CD4-positive, alpha-beta T cell treated with Interferon gamma for 1 hour (primary cell): ENCODE data around the gene SYT5.
"Not testable (repeated sequence)": the region's sequence is repeated elsewhere in the genome, so short reads cannot be mapped to it uniquely, and the experiment has no call there.

Source experiments
- DNase-seq: peaks from one replicate; pipeline ENCODE4 v3.0.0-alpha.2; 2020

The SYT5 gene

DNA sequence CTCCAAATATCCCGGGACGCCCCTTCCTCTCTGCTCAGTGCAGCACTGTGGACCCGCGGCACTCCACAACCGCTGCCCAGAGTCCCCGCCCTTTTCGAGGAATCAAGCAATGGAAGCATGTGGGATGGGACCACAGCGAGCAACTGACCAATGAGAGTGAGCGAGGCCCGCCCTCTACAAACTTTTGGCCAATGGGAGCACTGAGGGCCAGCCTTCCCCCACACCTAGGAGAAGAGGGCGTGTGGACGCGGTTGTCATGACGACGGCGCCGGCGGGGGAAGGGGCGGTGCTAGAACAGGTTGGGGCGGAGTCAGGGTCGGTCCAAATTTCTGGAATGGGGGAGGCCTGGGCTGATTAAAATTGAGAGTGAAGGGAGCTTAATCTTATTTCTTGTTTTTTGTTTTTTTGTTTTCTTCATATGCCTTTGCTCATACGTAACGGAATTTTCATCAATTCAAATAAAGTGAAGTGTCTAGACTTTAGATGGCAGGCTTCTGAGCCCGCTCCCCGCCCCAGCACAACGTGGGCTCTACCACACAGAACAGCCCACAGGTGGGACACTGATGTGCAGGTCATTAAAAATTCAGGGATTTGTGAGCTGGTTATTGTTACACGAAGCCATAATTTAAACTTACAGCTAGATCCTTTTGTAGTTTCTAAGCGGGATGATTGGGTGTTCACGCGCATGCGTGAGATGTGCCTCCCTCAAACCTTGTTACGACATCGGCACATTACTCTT lies 13.4 kb downstream of the SYT5 start, which contains the start of gene DNAAF3:
DNAAF3 (minus strand) TSS at position 84 of the 739 bp plus-strand sequence. CDS start 200 bp downstream, outside the sequence.
- peak; percentile 85 for DNase-seq

DNA sequence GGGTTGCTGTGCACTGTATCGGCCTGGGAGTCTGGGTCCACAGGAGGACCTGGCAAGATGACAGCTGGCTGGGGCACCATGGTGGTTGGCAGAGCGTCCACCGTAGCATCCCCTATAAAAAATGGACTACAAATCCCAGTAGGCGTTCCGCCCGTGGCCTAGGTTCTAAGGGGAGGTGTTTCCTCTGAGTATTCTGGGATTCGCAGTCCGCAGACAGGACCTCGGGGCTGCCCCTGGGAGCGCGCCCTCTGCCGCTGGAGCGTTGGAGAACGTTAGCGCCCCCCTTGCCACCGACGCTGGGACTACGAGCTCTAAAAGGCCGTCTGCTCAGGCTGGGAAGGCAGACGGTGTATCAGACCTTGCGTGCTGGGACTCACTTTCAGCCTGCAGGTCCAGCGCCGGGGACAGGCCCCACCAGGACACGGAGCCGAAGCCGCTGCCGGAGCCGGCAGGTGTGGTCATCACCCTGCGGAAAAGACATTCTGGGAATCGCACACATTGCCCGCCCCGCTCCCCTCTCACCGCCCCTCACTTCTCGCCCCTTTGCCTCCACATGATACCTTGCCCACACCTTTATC lies 14.0 kb downstream of the SYT5 start:
- peak; percentile 64 for DNase-seq

DNA sequence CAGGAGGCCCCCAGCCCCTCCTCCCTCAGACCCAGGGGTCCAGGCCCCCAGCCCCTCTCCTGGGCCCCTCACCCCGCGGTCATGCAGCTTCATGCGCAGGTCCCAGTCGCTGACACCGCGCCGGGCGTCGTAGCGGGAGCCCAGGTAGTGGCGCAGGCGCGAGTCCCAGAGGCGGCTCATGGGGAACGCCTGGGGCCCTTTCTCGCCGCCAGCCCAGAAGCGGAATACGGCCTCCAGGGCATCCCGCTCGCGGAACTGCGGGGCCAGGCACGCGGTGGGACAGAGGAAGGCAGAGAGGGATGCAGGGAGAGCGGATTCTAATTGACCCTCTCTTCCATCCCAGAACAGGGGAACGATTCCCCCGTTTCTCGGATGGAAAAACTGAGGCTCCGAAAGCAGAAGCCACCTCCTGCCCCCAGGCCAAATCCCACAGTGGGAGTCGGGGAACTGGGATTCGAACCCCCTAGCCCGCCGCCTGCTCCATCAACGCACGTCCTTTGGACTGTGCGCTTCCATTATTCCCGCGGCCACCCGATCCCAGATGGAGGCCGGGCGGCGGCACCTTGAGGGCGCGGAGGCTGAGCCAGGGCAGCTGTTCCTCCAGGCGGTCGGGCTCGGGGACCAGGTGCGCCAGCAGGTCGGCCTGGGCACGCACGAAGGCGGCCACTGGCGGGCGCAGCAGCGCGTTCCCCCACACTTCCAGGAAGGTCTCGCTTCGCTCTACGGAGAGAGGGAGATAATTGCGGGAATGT lies 18.3 kb downstream of the SYT5 start:
- no peak for DNase-seq

DNA sequence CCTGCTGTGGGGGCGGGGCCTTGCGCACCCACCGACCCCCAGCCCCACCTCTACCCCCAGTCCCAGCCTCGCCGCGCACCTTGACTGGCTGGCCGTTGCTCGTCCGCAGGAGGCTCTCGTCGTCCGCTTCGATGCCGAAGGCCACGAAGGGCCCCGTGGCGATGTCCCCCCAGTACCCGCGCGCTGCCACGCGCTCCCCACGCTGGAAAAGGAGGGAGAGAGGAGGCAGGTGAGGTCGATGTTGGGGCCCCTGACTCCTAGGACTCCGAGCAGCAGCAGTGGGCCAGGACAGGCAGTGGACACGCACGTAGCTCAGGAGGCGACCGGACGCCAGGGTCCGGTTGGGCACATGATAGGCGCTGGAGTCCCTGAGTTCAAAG lies 19.1 kb downstream of the SYT5 start:
- no peak for DNase-seq

DNA sequence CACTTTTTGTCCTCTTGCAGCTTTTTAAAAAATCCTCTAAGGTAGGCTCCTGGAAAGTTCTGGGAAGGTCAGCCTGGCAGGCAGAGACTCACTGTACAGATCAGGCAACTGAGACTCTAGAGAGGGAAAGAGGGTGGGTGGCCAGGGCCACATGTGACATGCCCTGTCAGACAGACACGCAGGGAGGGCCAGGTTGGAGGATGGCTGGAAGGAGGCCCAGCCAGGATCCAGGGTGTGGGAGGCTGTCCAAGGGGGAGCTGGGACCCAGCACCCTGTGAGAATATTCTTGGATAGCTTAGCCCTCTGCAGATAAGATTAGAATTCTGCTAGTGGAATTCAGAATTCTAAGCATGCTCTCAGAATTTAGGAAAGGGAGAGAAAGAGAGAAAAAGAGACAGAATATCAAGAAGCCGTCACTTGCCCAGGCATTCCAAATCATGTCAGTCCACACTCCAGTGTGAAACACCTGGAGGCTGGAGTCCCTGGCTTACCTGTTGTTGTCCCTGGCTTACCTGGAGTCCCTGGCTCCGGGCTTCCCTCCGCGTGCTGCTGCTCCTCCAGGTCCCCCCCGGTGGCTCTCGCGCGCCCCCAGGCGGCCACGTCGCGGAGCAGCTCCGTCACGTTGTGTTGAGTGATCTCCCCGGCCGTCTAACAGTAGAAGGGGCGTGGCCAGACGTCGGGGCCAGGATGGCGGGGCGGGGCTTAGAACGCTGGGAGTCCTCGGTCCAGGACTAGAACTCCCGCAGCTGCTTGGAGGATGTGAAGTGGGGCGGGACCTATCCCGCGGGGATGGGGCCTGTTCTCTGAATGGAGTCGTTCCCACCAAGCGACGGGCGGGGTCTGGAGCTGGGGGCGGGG lies 19.7 kb downstream of the SYT5 start:
- peak; percentile 87 for DNase-seq

DNA sequence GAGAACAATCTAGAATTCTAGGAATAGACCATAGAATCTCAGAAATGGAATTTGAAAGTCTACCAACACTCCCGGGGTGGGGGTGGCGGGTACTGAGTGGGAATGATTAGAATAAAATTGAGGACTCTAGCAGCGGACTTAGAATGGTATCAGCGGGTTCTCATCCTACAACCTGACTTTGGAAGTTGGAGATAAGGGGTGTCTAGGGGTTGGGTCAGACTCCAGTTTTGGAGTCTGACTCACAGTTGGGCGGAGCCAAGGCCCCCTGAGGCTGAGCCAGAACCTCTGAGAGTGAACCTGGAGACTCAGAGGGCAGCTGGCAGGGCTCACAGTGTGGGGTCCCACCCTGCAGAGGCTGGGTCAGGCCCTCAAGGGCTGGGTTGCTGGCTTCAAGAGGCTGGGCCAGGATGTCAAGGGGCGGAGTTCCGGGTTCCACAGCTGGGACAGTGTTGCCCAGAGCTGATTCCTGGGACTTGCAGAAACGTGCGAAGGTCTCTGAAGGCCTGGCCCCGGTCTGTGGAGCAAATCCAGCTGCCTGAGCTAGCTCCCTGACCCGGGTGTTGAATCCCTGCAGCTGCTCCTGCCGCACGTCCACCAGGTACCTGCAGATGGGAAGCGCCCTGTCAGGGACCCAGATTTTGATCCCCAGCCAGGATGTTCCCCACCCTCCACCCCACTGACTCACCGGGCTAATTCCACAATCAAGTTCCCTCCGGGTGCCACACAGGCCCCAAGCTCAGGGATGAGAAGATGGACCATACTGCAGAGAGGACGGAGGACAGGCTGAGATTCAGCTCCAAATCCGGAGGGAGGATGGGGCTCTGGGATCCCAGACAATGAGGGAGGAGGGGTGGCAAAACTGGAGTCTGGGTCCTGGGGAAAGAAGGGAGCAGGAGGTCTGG lies 21.0 kb downstream of the SYT5 start:
- DNase-seq = no peak

DNA sequence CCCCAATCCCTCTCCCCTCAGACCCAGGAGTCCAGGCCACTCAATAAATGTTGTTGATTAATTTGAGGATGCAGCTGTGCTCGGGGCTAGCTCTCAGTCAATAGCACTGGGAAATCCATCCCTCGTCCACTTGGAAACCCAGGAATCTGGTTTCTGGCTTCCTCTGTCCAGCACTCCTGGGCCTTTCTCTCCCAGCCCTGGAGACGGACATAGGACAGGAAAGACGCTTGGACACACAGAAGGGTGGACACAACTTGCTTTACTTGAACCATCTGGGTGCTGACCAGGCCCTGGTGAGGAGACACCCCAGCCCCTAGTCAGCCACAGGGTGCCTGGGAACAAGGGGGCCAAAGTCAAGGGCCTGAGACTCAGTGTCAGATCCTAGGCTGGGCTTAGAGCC lies 21.7 kb downstream of the SYT5 start:
- DNase-seq = no peak

DNA sequence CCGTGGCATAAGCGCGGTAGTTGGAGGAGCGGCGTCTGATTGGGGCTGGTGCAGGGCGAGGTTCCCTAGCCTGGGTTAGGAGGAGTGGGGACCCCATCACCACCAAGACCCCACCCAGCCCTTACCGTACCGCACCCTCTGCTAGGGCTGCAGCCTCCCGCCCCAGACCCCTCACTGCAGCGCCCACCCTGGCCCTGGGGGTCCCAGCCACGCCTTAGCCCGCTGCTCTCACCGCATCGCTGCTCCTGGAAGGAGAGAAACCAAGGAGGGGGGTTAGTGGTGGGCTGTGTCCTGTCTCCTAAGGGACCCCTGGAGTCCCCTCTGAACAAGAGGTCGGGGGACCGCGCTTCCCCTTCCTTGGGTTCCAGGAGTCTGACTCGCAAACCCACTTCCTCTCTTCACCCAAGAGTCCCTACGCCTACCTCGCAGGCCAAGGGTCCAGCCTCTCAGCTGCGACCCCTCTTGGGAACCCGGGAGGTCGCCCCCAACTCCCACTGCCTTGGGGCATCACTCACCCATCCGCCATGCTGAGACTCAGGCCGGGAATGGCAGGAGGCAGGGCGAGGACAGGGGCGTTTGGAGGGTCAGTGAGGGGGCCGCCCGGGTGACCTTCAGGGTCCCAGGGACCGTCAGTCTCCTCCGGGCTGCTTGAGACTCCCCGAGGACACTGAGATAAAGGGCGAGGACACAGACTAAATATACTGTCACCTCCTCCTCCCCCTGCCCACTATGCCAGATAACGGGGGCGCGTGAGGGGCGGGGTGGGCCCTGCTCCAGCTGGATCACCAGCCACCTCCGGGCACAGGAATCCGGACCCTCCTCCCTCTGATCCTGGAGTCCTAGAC lies 22.8 kb downstream of the SYT5 start, which contains the start of gene TNNI3:
TNNI3 (minus strand) TSS at position 669 of the 845 bp plus-strand sequence; CDS start at position 526, 143 bp downstream.
- no peak for DNase-seq

DNA sequence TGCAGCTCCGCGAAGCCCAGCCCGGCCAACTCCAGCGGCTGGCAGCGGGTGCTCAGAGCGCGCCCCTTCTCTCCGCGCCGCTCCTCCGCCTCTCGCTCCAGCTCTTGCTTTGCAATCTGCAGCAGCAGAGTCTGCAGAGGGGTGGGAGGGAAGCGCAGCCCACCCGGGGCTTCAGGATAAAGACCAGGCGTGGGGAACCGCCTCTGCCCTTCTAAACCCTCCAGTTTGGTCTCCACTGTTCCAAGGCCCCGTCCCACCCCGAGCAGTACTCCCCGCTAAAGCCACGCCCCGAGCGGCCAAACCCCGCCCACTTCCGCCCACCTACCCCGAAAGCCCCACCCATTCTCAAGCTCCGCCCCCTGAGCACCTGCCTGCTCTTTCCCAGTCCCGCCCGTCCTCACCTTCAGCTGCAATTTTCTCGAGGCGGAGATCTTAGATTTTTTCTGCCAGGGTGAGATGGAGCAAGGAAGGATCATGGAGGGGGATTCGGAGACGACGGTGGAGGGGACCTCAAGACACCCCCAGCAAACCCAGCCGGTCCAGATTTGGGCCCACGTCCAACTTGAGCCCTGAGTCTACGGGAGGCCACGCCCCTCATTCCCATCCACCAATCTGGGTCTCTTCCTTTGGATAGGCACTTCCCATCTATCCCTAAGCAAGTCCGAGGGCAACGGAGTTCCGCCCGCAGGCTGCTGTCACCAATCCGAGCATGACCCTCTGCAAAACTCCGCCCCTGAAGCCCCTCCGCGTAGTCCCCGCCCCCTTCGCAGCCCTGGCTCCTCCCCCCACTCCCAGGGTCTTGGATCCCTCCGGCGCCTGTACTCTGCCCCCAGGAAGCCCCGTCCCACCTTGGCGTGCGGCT lies 23.7 kb downstream of the SYT5 start:
- DNase-seq = peak; percentile 21

DNA sequence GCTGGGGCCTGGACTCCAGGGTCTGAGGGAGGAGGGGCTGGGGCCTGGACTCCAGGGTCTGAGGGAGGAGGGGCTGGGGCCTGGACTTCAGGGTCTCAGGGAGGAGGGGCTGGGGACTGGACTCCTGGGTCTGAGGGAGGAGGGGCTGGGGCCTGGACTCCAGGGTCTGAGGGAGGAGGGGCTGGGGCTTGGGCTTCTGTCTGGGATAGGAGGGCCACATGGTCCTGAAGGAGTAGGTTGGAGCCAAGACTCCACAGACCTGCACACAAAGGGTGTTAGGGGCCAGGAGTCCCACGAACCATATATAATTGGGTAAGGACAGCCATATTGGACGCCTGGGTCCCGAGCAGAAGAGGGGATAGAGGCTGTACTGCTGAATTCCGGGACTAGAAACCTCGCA lies 24.3 kb downstream of the SYT5 start:
- DNase-seq = not testable (repeated sequence)

DNA sequence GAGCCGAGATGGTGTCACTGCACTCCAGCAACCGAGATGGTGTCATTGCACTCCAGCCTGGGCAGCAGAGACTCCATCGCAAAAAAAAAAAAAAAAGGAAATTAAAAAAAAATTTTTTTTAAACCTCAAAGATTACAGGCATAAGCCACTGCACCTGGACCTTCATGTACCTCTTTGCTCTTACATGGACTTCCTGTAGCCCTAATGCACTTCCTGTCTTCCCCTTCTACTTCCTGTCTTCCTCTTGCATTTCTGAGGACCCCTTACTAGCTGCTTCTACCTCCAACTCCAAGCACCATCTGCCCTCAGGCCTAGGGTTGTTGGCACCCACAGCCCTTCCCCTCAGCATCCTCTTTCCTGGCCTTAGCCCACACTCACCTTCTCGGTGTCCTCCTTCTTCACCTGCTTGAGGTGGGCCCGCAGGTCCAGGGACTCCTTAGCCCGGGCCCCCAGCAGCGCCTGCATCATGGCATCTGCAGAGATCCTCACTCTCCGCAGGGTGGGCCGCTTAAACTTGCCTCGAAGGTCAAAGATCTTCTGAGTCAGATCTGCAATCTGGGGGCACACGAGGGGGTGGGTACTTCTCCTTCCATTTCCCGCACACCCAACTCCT lies 26.3 kb downstream of the SYT5 start:
- no peak for DNase-seq

DNA sequence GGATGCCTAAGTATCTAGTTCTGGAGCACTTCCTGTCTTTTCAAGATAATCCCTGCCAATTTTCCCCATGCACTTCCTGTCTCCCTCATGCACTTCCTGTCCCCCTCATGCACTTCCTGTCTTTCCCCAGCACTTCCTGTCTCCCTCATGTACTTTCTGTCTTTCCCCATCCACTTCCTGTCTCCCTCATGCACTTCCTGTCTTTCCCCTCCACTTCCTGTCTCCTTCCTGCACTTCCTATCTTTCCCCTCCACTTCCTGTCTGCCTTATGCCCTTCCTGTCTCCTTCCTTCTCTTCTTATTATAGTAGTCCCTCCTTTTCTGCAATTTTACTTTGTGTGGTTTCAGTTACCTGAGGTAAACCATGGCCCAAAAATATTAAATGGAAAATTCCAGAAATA lies 28.1 kb downstream of the SYT5 start:
- no peak for DNase-seq

DNA sequence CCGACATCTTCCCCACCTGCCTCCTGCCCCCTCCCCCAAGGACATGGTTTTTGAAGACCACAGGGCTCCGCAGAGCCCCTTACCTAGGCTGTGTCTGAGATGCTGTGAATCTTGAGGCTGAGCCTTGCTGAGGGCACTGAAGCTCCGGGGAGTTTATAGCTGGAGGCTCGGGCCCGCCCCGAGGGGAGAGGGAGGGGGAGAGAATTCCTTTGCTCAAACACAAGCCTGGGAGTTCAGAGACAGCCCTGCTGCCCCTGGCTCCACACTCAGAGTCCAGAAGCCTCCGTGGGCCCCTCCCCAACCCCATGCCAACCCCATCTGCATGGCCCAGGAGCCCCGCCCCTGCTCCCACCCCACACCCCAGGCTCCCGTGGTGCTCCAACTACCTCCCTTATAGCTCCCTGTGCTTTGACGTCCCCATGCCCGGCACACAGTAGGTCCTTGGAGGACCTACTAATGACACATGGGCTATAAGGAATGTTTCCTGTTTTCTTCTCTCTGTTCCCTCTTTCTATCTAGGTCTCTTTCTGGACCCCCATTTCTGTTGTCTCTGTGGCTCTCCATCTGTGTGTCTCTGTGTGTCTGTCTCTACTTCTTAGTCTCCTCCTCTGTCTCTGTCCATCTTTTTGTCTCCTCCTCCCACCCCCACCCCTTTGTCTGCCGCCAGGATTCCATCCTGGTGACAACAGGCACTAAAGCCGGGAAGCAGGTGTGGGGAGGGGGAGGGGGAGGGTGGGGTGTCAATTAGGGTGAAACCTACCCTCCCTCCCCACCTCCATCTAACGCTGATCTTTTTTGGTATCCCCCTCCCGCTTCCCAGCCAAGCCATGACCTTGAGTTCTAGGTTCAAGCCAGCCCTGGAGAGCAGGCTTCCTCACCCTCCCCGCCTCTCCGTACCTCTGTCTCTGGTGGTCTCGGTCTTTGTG lies 30.7 kb downstream of the SYT5 start, which contains the start of gene TNNT1:
TNNT1 (minus strand) TSS at position 129 of the 926 bp plus-strand sequence. CDS start 2,049 bp downstream, outside the sequence.
- no peak for DNase-seq

DNA sequence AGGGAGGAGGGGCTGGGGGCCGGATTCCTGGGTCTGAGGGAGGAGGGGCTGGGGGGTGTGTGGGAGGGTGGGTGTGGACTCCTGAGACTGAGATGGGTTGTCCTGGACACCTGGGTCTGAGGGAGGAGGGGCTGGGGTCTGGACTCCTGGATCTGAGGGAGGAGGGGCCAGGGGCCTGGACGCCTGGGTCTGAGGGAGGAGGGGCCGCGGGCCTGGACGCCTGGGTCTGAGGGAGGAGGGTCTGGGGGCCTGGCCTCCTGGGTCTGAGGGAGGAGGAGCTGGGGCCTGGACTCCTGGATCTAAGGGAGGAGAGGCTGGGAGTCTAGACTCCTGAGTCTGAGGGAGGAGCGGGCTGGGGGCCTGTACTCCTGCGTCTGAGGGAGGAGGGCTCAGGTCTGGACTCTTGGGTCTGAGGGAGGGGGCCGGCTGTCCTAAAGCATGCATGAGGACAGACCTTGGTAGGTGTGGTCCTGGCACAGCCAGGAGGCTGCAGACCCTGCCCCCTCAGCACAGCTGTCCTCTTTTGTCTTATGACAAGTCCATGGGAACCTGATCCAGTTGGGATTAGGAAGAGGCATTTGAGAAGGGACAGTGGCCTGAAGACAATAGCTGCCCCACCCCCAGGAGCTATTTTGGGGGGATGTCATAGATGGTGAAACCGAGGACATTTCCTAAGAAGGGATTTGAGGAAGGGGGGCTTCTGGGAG lies 32.4 kb downstream of the SYT5 start:
- DNase-seq = no peak

DNA sequence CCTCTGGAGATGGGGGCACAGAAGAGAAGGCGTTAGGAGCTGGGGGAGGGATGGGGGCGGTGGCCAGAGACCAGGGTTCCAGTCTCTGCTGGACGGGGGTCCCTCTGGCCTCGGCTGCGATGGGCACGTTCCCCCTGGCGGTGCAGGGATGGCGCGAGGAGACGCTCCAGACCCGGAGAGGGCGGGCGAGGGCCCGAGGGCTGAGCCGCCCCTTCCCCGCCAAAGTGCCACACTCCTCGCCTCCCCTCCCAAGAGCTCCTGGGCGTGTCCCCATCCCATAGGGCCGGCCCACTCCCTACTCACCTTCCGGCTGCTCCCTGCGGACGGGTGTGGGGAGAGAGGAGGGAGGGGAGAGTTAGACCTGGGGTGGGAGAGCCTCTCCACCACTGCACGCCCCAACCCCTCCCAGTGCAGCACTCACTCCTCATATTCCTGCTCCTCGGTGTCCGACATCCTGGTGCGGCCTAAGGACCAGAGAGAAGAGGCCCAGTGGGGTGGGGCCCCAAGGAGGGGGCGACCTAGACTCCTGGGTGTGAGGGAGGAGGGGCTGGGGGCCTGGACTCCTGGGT lies 33.3 kb downstream of the SYT5 start:
- DNase-seq = no peak

DNA sequence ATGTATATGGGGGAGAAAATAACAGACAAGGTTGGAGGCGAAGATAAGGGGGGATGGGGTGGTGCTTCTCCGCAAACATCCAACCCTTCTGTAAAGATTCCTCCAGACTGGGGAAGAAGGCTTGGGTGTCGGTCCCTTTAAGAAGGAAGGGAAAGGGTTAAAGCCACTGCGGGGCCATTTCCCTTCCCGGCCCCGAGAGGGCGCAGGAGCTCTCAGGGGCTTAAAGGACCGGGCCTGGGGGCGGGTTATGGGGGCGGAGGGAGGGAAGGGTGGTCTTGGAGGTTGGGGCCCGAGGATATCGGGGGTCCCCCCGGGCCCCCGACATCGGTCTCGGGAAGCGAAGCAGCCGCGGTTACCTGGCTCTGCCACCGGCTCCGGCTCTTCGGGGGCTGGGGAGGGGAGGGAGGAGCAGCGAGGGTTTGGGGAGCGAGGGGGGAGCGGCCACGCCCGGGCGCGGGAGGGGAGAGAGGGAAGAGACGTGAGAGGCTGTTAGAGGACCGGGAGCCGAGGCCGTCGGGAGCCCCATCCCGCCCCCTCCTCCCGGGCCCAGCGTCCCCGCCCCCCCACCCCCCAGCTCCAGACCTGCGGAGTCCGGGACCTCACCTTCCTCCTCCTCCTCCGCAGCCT lies 33.9 kb downstream of the SYT5 start:
- DNase-seq = no peak
